ENCODE measurements around the gene TMEM53.
"Not testable (repeated sequence)": the region's sequence is repeated elsewhere in the genome, so short reads cannot be mapped to it uniquely, and the experiment has no call there.

- not testable (repeated sequence) for TF ChIP-seq CTCF, POLR2A, EP300, POLR2AphosphoS5 (IDR thresholded peaks at IDR 0.05)
These were observed 7.6 kb downstream of the TMEM53 start for GRCh38 chr1:44666719-44667118.

Measured in stomach (tissue), 4 donors.